ENCODE measurements around the gene FCGR2B.
"Not testable (repeated sequence)": the region's sequence is repeated elsewhere in the genome, so short reads cannot be mapped to it uniquely, and the experiment has no call there.

The FCGR2B gene

GRCh38 chr1:161691846-161692245, 28.9 kb downstream of the FCGR2B start:
- TF ChIP-seq POU6F1 (CRISPR knock-in tag; IDR thresholded peaks at IDR 0.05; ENCODE audit: borderline replicate concordance, low read depth) (no peak), CSRNP3 (CRISPR knock-in tag; IDR thresholded peaks at IDR 0.05) (no peak), PPARA (CRISPR knock-in tag; IDR thresholded peaks at IDR 0.05; ENCODE audit: borderline replicate concordance) (no peak)
- no peak for ATAC-seq

- ATAC-seq, result peak; percentile 33; the same call in 2 of the 3 replicates
Observed at GRCh38 chr1:161693020-161693712, 30.2 kb downstream of the FCGR2B start.

- not testable (repeated sequence) for ATAC-seq
Observed at GRCh38 chr1:161698302-161698701, 35.4 kb downstream of the FCGR2B start.

GRCh38 chr1:161702250-161702649, 39.3 kb downstream of the FCGR2B start:
- ATAC-seq, result no peak
- no peak for TF ChIP-seq SNAI2 (CRISPR knock-in tag; IDR thresholded peaks at IDR 0.05)
- TF ChIP-seq ARNTL (CRISPR knock-in tag; IDR thresholded peaks at IDR 0.05; ENCODE audit: borderline replicate concordance, low read depth), result no peak
- no peak for TF ChIP-seq TSHZ2 (CRISPR knock-in tag; IDR thresholded peaks at IDR 0.05)
- TF ChIP-seq TCF4 (CRISPR knock-in tag; IDR thresholded peaks at IDR 0.05; ENCODE audit: borderline replicate concordance), result no peak
- TF ChIP-seq ZNF8 (CRISPR knock-in tag; IDR thresholded peaks at IDR 0.05), result no peak
- TF ChIP-seq CSDC2 (CRISPR knock-in tag; IDR thresholded peaks at IDR 0.05), result no peak
- TF ChIP-seq ZC3H10 (CRISPR knock-in tag; IDR thresholded peaks at IDR 0.05), result no peak
- no peak for TF ChIP-seq ZNF70 (CRISPR knock-in tag; IDR thresholded peaks at IDR 0.05)
- no peak for TF ChIP-seq ESRRG (CRISPR knock-in tag; IDR thresholded peaks at IDR 0.05)

- ATAC-seq, result no peak
- TF ChIP-seq TCF4 (CRISPR knock-in tag; IDR thresholded peaks at IDR 0.05; ENCODE audit: borderline replicate concordance) (no peak), ZNF70 (CRISPR knock-in tag; IDR thresholded peaks at IDR 0.05) (no peak), PATZ1 (CRISPR knock-in tag; IDR thresholded peaks at IDR 0.05; ENCODE audit: borderline replicate concordance) (no peak), ZFP30 (CRISPR knock-in tag; IDR thresholded peaks at IDR 0.05) (no peak), CSDC2 (CRISPR knock-in tag; IDR thresholded peaks at IDR 0.05) (no peak), GLIS3 (CRISPR knock-in tag; IDR thresholded peaks at IDR 0.05) (no peak), ZC3H10 (CRISPR knock-in tag; IDR thresholded peaks at IDR 0.05) (no peak), TSHZ2 (CRISPR knock-in tag; IDR thresholded peaks at IDR 0.05) (no peak), OSR1 (CRISPR knock-in tag; IDR thresholded peaks at IDR 0.05) (no peak), PPARA (CRISPR knock-in tag; IDR thresholded peaks at IDR 0.05; ENCODE audit: borderline replicate concordance) (no peak), ZNF565 (CRISPR knock-in tag; conservative IDR thresholded peaks at IDR 0.05; ENCODE audit: low read depth) (no peak), SNAI2 (CRISPR knock-in tag; IDR thresholded peaks at IDR 0.05) (no peak)
Observed at GRCh38 chr1:161705537-161705936, 42.6 kb downstream of the FCGR2B start.

Data from SK-N-SH treated with all-trans-retinoic acid at 6 μM for 48 hours (cell line).